ENCODE results near the gene PPL. TPM values are rescaled to one million over a fixed set of nuclear protein-coding genes. Genes with fewer than 3 reads are reported as not detected.
A peak's percentile ranks its signal among the peaks of the same experiment; 100 is the strongest.

The PPL gene
- total and polyA plus RNA-seq, 2 of the 13 experiments (the other 11 are each of a cell fraction or from before 2014, with no cell fraction given) = 5.7 to 6.6 TPM

DNA sequence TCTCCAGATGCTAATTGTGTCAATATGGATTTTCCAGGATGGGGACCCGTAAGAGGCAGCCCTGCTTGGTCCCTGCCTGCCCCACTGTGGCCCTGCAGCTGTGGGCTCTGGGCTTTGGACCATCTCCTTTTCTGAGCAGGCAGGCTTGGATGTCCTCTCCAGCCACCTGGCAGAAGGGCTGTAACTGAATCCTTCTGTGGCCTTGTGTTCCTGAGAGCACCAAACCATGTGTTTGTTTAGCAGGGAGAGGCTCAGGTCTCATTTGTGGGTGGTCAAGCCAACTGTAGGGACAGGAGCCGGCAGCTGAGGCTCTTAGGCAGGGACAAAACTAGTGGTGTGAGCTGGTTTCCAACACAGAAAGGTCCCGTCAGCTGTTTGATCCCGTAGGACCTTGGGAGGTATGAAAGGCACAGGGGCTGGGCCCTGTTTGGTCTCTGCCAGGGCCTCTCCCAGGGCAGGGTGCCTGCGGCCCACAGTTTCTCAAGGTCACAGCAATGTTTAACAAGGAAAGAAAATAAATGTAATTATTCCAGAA is 39.7 kb upstream of the PPL start (continued):
- TF ChIP-seq, protein P1, sequence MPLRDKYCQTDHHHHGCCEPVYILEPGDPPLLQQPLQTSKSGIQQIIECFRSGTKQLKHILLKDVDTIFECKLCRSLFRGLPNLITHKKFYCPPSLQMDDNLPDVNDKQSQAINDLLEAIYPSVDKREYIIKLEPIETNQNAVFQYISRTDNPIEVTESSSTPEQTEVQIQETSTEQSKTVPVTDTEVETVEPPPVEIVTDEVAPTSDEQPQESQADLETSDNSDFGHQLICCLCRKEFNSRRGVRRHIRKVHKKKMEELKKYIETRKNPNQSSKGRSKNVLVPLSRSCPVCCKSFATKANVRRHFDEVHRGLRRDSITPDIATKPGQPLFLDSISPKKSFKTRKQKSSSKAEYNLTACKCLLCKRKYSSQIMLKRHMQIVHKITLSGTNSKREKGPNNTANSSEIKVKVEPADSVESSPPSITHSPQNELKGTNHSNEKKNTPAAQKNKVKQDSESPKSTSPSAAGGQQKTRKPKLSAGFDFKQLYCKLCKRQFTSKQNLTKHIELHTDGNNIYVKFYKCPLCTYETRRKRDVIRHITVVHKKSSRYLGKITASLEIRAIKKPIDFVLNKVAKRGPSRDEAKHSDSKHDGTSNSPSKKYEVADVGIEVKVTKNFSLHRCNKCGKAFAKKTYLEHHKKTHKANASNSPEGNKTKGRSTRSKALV (CRISPR knock-in tag; IDR thresholded peaks at IDR 0.05) = 0 out of 2 replicates have a peak, but pooled peaks have one; percentile 32
- TF ChIP-seq SMAD3 (CRISPR knock-in tag; IDR thresholded peaks at IDR 0.05) = 0 out of 2 replicates have a peak, but pooled peaks have one; percentile 26
- TF ChIP-seq CENPX (CRISPR knock-in tag; IDR thresholded peaks at IDR 0.05) = no peak
- no peak for TF ChIP-seq HNRNPLL (IDR thresholded peaks at IDR 0.05; ENCODE audit: low read depth, low read length, poor library complexity, severe bottlenecking)
- TF ChIP-seq, protein P2, sequence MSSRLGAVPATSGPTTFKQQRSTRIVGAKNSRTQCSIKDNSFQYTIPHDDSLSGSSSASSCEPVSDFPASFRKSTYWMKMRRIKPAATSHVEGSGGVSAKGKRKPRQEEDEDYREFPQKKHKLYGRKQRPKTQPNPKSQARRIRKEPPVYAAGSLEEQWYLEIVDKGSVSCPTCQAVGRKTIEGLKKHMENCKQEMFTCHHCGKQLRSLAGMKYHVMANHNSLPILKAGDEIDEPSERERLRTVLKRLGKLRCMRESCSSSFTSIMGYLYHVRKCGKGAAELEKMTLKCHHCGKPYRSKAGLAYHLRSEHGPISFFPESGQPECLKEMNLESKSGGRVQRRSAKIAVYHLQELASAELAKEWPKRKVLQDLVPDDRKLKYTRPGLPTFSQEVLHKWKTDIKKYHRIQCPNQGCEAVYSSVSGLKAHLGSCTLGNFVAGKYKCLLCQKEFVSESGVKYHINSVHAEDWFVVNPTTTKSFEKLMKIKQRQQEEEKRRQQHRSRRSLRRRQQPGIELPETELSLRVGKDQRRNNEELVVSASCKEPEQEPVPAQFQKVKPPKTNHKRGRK (CRISPR knock-in tag; IDR thresholded peaks at IDR 0.05) = peak; percentile 61; the same call in 1 of the 2 replicates
- peak; percentile 62; the same call in 1 of the 2 replicates for TF ChIP-seq REPIN1 (CRISPR knock-in tag; IDR thresholded peaks at IDR 0.05; ENCODE audit: borderline replicate concordance, low read depth)
- TF ChIP-seq, protein P3, sequence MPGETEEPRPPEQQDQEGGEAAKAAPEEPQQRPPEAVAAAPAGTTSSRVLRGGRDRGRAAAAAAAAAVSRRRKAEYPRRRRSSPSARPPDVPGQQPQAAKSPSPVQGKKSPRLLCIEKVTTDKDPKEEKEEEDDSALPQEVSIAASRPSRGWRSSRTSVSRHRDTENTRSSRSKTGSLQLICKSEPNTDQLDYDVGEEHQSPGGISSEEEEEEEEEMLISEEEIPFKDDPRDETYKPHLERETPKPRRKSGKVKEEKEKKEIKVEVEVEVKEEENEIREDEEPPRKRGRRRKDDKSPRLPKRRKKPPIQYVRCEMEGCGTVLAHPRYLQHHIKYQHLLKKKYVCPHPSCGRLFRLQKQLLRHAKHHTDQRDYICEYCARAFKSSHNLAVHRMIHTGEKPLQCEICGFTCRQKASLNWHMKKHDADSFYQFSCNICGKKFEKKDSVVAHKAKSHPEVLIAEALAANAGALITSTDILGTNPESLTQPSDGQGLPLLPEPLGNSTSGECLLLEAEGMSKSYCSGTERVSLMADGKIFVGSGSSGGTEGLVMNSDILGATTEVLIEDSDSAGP (CRISPR knock-in tag; IDR thresholded peaks at IDR 0.05; ENCODE audit: borderline replicate concordance) = 0 out of 2 replicates have a peak, but pooled peaks have one; percentile 43
- TF ChIP-seq ZFP1 (CRISPR knock-in tag; IDR thresholded peaks at IDR 0.05) = peak; percentile 20; the same call in 1 of the 2 replicates
- TF ChIP-seq ZFP37 (CRISPR knock-in tag; IDR thresholded peaks at IDR 0.05; ENCODE audit: borderline replicate concordance) = no peak
- TF ChIP-seq, protein P4, sequence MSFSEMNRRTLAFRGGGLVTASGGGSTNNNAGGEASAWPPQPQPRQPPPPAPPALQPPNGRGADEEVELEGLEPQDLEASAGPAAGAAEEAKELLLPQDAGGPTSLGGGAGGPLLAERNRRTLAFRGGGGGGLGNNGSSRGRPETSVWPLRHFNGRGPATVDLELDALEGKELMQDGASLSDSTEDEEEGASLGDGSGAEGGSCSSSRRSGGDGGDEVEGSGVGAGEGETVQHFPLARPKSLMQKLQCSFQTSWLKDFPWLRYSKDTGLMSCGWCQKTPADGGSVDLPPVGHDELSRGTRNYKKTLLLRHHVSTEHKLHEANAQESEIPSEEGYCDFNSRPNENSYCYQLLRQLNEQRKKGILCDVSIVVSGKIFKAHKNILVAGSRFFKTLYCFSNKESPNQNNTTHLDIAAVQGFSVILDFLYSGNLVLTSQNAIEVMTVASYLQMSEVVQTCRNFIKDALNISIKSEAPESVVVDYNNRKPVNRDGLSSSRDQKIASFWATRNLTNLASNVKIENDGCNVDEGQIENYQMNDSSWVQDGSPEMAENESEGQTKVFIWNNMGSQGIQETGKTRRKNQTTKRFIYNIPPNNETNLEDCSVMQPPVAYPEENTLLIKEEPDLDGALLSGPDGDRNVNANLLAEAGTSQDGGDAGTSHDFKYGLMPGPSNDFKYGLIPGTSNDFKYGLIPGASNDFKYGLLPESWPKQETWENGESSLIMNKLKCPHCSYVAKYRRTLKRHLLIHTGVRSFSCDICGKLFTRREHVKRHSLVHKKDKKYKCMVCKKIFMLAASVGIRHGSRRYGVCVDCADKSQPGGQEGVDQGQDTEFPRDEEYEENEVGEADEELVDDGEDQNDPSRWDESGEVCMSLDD (CRISPR knock-in tag; IDR thresholded peaks at IDR 0.05; ENCODE audit: borderline replicate concordance) = 0 out of 2 replicates have a peak, but pooled peaks have one; percentile 29
- no peak for TF ChIP-seq GATAD1 (CRISPR knock-in tag; IDR thresholded peaks at IDR 0.05)
- peak; percentile 50 for TF ChIP-seq SAP130 (CRISPR knock-in tag; IDR thresholded peaks at IDR 0.05; ENCODE audit: low read depth)
- 0 out of 2 replicates have a peak, but pooled peaks have one; percentile 18 for TF ChIP-seq RXRA (CRISPR knock-in tag; IDR thresholded peaks at IDR 0.05)
- TF ChIP-seq KAT7 (CRISPR knock-in tag; IDR thresholded peaks at IDR 0.05; ENCODE audit: borderline replicate concordance) = no peak
- TF ChIP-seq TBX2 (CRISPR knock-in tag; IDR thresholded peaks at IDR 0.05; ENCODE audit: borderline replicate concordance) = peak; percentile 41
- no peak for TF ChIP-seq LCORL (IDR thresholded peaks at IDR 0.05)
- TF ChIP-seq LCORL (CRISPR knock-in tag; IDR thresholded peaks at IDR 0.05) = 0 out of 2 replicates have a peak, but pooled peaks have one; percentile 36
- peak; percentile 36; the same call in 1 of the 2 replicates for TF ChIP-seq PHF21A (CRISPR knock-in tag; IDR thresholded peaks at IDR 0.05)

Measured in HepG2 (cell line).